A673 (cell line): ENCODE measurements around the gene SYNE1. TPM values are rescaled to one million over a fixed set of nuclear protein-coding genes. Genes with fewer than 3 reads are reported as not detected.
"Not testable (repeated sequence)": the region's sequence is repeated elsewhere in the genome, so short reads cannot be mapped to it uniquely, and the experiment has no call there.

Experiments used
- BruUV-seq: library from RNA; stranded (reverse); fragments of 400-500 nt; replicated peaks from 2 replicates; lab custom pipeline; 2021; lab: Mats Ljungman, UMichigan
- CTCF ChIA-PET: fragments of 300-600 bp; sonication (Branson Sonifier 250); formaldehyde crosslinking; loops from one replicate; lab custom pipeline; 2022; ENCODE audit warnings: antibody characterized with exemption; lab: Charles Lee
- POLR2A ChIA-PET: fragments of 300-600 bp; sonication (Branson Sonifier 250); formaldehyde crosslinking; loops from one replicate; lab custom pipeline; 2022; ENCODE audit warnings: antibody characterized with exemption; ENCODE audit not compliant: low non-redundant PET; lab: Charles Lee
- DNase-seq: peaks from one replicate; pipeline ENCODE4 v3.0.0-alpha.2; 2015; ENCODE audit warnings: low spot score
- H3K27ac ChIP-seq: fragments of 200-600 bp; sonication (generic); 2 replicates; pipeline ENCODE4 v1.5.1; 2016; ENCODE audit warnings: mixed run types, low read depth, mild to moderate bottlenecking, mixed read lengths, antibody characterized with exemption, low read length; ENCODE audit not compliant: poor library complexity, severe bottlenecking
- H3K27me3 ChIP-seq: fragments of 200-600 bp; sonication (generic); replicated peaks from 2 replicates; pipeline ENCODE4 v1.6.1; 2017; ENCODE audit warnings: mixed run types, low read depth, mild to moderate bottlenecking, mixed read lengths, antibody characterized with exemption, low read length; ENCODE audit not compliant: insufficient read depth, poor library complexity
- H3K36me3 ChIP-seq: fragments of 200-600 bp; sonication (generic); 2 replicates; pipeline ENCODE4 v1.6.1; 2016; ENCODE audit warnings: mixed run types, mild to moderate bottlenecking, mixed read lengths, antibody characterized with exemption, low read length; ENCODE audit not compliant: insufficient read depth, poor library complexity, severe bottlenecking
- H3K4me1 ChIP-seq: fragments of 200-600 bp; sonication (generic); 2 replicates; pipeline ENCODE4 v1.6.1; 2017; ENCODE audit warnings: mixed run types, mild to moderate bottlenecking, mixed read lengths, antibody characterized with exemption, low read length; ENCODE audit not compliant: insufficient read depth, poor library complexity, severe bottlenecking
- H3K4me3 ChIP-seq: fragments of 200-600 bp; sonication (generic); 2 replicates; pipeline ENCODE4 v1.5.1; 2016; ENCODE audit warnings: low read depth, mixed run types, mild to moderate bottlenecking, mixed read lengths, low read length; ENCODE audit not compliant: poor library complexity, severe bottlenecking
- H3K9me3 ChIP-seq: fragments of 200-600 bp; sonication (generic); 2 replicates; pipeline ENCODE4 v1.6.1; 2016; ENCODE audit warnings: mixed run types, low read depth, mild to moderate bottlenecking, mixed read lengths, antibody characterized with exemption, low read length; ENCODE audit not compliant: poor library complexity, severe bottlenecking
- CTCF ChIP-seq: fragments of 300-800, 200-600 bp; sonication (generic); conservative IDR thresholded peaks from 2 replicates; pipeline ENCODE4 v1.5.1; 2017; ENCODE audit warnings: low read depth, mild to moderate bottlenecking, antibody characterized with exemption, low read length, moderate library complexity, mixed read lengths
- EZH2 ChIP-seq: fragments of 200-600 bp; sonication (generic); IDR thresholded peaks from 2 replicates; pipeline ENCODE4 v1.6.1; 2017; ENCODE audit warnings: borderline replicate concordance, low read depth, mild to moderate bottlenecking, mixed read lengths, antibody characterized with exemption, low read length; ENCODE audit not compliant: poor library complexity, severe bottlenecking
- intact Hi-C: fragments of 100-400 bp; cut with micrococcal nuclease; formaldehyde crosslinking; loops from one replicate; pipeline ENCODE4 v1.10.0; 2022; ENCODE audit not compliant: unreplicated experiment
- total RNA-seq: library from RNA; stranded (reverse); gene quantifications from 2 replicates; pipeline ENCODE4 v1.2.3, GENCODE V29; 2021

The SYNE1 gene
- total RNA-seq, 1 experiment from 2014 or later, result 12.1 TPM

GRCh38 chr6:152146385-152146784, 490.8 kb downstream of the SYNE1 start:
- H3K36me3 ChIP-seq, result no peaks in the 10 kb centered on the region
- intact Hi-C loops, result no loop called here
- ChIA-PET CTCF (no interaction called here), POLR2A (no interaction called here)
- no peak for TF ChIP-seq CTCF
- TF ChIP-seq EZH2, result no peak
- no peaks in the 10 kb centered on the region for H3K4me1 ChIP-seq
- no peaks in the 10 kb centered on the region for H3K9me3 ChIP-seq
- BruUV-seq, result no TSS peak
- H3K27me3 ChIP-seq, result no peaks in the 10 kb centered on the region
- no peak for DNase-seq
- no peak overlapping the region for H3K27ac ChIP-seq
- no peak overlapping the region for H3K4me3 ChIP-seq

DNA sequence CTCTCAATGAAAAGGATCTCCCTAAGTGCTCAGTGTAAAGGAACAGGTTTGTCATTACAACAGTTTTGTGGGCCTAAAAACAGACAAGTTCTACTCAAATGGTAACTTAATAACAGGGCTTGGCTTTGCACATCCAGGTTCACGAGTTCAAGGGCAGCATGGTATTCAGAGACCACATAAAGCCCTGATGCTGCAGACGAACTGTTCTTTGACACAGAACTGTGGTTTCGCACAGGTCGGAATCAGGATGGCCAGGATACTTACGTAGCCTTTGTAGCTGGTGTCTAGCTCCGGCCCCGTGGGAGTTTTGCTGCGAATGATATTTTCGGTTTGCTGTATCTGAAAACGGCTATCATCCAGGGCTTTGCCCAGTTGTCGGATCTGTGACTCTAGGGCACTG, 493.8 kb downstream of the SYNE1 start:
- CTCF ChIA-PET, result no interaction called here
- no peak overlapping the region for H3K4me3 ChIP-seq
- no TSS peak for BruUV-seq
- no peaks in the 10 kb centered on the region for H3K27me3 ChIP-seq
- H3K27ac ChIP-seq, result no peak overlapping the region
- DNase-seq, result no peak
- H3K36me3 ChIP-seq, result no peaks in the 10 kb centered on the region
- intact Hi-C loops, result no loop called here
- H3K9me3 ChIP-seq, result no peaks in the 10 kb centered on the region
- H3K4me1 ChIP-seq, result no peaks in the 10 kb centered on the region
- TF ChIP-seq CTCF, result no peak
- no peak for TF ChIP-seq EZH2
- POLR2A ChIA-PET, result no interaction called here

DNA sequence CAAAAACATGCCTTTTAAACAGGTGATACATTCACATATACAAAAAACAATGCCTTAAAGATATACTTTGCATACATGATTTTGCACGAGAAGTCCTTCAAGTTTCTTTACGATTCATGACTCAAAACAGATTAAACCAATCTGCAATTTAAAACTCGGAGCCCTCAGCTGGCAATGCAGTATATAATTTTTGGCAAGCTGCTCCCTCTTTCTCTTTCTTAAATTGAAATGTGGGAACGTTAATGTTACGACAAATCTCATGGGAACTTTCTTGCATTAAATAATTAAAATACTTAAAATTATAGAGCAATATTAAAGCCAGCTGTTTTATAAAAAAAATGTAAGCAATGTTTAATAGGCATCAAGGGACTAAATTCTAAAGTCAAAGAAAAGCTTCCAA, 495.1 kb downstream of the SYNE1 start:
- POLR2A ChIA-PET, result no interaction called here
- Histone ChIP-seq H3K4me1 (no peaks in the 10 kb centered on the region), H3K4me3 (no peak overlapping the region), H3K9me3 (no peaks in the 10 kb centered on the region), H3K27me3 (no peaks in the 10 kb centered on the region), H3K27ac (no peak overlapping the region), H3K36me3 (no peaks in the 10 kb centered on the region)
- DNase-seq, result peak; percentile 14
- TF ChIP-seq EZH2 (no peak), CTCF (no peak)
- CTCF ChIA-PET, result interaction anchor here (0.6 kb wide), 1 partner anchor 126 kb away, joined by 4 read pairs; no protein-coding TSS in a partner anchor
- intact Hi-C loops, result no loop called here
- BruUV-seq, result no TSS peak

- H3K9me3 ChIP-seq, BruUV-seq, H3K4me1 ChIP-seq, H3K27me3 ChIP-seq, H3K36me3 ChIP-seq, POLR2A ChIA-PET, DNase-seq, H3K4me3 ChIP-seq, intact Hi-C loops, H3K27ac ChIP-seq: not testable (repeated sequence)
- CTCF ChIA-PET, result interaction anchor here (0.7 kb wide), 1 partner anchor 349 kb away, joined by 4 read pairs; no protein-coding TSS in a partner anchor
Observed at GRCh38 chr6:152138344-152138743, 498.8 kb downstream of the SYNE1 start.
